Heart left ventricle (tissue), 13 donors: ENCODE measurements around the gene ST6GALNAC1.

Experiments used
- POLR2A ChIP-seq, 2 donors: fragments of 450-650 bp; IDR thresholded peaks; one replicate each; pipeline ENCODE4 v1.6.1; 2017; ENCODE audit warnings: antibody characterized with exemption in 2 of 2, mild to moderate bottlenecking in 2 of 2, moderate library complexity in 2 of 2
- TF ChIP-seq, protein P1 (sequence below), 12 donors: fragments of 200-600 bp; sonication (generic) in 4 of 12; IDR thresholded peaks; one replicate each; pipeline versions ENCODE4 v1.5.0 to v1.8.0; 2018 to 2022; ENCODE audit warnings: antibody characterized with exemption in 12 of 12, mild to moderate bottlenecking in 5 of 12
- donor health status: ischemic (EF 13 %, LVEDD 7.1; RV severe dilation, severe dysfunction).
- donor health status: DM: no; HTN: yes; CAD: no.
- donor health status: DM: no; HTN: no; CAD: no.
- donor health status: ischemic (EF 25% LVEDD 6.9; RV normal size, moderate dysfunction).
- donor health status: ischemic (EF 25% LVEDD 5.7; RV mildly dilated, moderate dysfunction).
- donor health status: ischemic (EF 35%, LVEDD 5.7; RV mildly dilated, moderate dysfunction).
- donor health status: nonischemic (EF 11% LVEDD 7.7; RV severe dilation, severe dysfunction).
- donor health status: DM: yes; HTN: yes; CAD: no.
- donor health status: PGD.
- donor health status: ischemic (EF 29% LVEDD 5.4; RV normal size, mild dysfunction).
- donor health status: nonischemic (EF 23%, LVEDD 6.1; RV moderate dilation, normal function).

DNA sequence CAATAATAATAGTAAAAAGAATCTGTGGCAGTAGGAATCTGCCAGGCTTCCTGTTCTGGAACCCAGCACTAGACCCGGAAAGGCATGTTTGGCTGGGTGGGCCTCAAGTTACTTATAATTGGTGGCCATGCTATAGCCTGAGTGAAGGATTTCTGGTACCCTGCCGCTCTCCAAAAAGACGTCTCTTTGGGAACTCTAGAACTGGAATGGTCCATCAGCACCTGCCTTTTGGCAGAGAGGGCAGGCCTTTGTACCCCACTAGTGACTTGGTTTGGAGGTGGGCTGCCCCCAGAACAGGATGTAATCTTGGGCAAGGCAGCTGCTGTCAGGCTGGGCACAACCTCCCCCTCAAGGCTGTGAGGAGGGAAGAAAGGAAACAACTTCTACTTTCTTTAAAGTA, 29.3 kb upstream of the ST6GALNAC1 start:
- no peak for TF ChIP-seq POLR2A (IDR thresholded peaks at IDR 0.05)
- TF ChIP-seq, protein P1, sequence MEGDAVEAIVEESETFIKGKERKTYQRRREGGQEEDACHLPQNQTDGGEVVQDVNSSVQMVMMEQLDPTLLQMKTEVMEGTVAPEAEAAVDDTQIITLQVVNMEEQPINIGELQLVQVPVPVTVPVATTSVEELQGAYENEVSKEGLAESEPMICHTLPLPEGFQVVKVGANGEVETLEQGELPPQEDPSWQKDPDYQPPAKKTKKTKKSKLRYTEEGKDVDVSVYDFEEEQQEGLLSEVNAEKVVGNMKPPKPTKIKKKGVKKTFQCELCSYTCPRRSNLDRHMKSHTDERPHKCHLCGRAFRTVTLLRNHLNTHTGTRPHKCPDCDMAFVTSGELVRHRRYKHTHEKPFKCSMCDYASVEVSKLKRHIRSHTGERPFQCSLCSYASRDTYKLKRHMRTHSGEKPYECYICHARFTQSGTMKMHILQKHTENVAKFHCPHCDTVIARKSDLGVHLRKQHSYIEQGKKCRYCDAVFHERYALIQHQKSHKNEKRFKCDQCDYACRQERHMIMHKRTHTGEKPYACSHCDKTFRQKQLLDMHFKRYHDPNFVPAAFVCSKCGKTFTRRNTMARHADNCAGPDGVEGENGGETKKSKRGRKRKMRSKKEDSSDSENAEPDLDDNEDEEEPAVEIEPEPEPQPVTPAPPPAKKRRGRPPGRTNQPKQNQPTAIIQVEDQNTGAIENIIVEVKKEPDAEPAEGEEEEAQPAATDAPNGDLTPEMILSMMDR (IDR thresholded peaks at IDR 0.05), result no peak
